Heart left ventricle (tissue), 13 donors: Measurements from ENCODE around the gene CHD1L.

ENCODE experiments used
- POLR2A ChIP-seq, 2 donors: fragments of 450-650 bp; IDR thresholded peaks; one replicate each; pipeline ENCODE4 v1.6.1; 2017; ENCODE audit warnings: antibody characterized with exemption in 2 of 2, mild to moderate bottlenecking in 2 of 2, moderate library complexity in 2 of 2
- TF ChIP-seq, protein P1 (sequence below), 12 donors: fragments of 200-600 bp; sonication (generic) in 4 of 12; IDR thresholded peaks; one replicate each; pipeline versions ENCODE4 v1.5.0 to v1.8.0; 2018 to 2022; ENCODE audit warnings: antibody characterized with exemption in 12 of 12, mild to moderate bottlenecking in 5 of 12
- donor health status: ischemic (EF 13 %, LVEDD 7.1; RV severe dilation, severe dysfunction).
- donor health status: DM: no; HTN: yes; CAD: no.
- donor health status: DM: no; HTN: no; CAD: no.
- donor health status: ischemic (EF 25% LVEDD 6.9; RV normal size, moderate dysfunction).
- donor health status: ischemic (EF 25% LVEDD 5.7; RV mildly dilated, moderate dysfunction).
- donor health status: ischemic (EF 35%, LVEDD 5.7; RV mildly dilated, moderate dysfunction).
- donor health status: nonischemic (EF 11% LVEDD 7.7; RV severe dilation, severe dysfunction).
- donor health status: DM: yes; HTN: yes; CAD: no.
- donor health status: PGD.
- donor health status: ischemic (EF 29% LVEDD 5.4; RV normal size, mild dysfunction).
- donor health status: nonischemic (EF 23%, LVEDD 6.1; RV moderate dilation, normal function).

DNA sequence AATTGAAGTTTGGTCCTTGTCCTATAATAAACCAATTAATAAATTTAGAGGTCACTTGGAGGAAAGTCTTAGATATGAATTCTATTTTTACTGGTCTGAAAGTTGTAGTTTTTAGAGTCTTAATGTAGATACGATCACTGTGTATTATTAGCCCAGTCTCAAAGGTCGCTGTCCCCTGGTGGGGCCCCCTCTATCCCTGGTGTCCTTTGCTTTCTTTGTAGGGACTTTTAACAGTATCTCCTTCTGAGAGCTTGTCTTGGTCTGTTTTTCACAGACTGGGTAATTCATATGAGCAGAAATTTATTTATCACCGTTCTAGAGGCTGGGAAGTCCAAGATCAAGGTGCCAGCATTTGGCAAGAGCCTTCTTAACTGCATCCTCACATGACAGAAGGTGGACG is 18.5 kb downstream of the CHD1L start:
- TF ChIP-seq, protein P1, sequence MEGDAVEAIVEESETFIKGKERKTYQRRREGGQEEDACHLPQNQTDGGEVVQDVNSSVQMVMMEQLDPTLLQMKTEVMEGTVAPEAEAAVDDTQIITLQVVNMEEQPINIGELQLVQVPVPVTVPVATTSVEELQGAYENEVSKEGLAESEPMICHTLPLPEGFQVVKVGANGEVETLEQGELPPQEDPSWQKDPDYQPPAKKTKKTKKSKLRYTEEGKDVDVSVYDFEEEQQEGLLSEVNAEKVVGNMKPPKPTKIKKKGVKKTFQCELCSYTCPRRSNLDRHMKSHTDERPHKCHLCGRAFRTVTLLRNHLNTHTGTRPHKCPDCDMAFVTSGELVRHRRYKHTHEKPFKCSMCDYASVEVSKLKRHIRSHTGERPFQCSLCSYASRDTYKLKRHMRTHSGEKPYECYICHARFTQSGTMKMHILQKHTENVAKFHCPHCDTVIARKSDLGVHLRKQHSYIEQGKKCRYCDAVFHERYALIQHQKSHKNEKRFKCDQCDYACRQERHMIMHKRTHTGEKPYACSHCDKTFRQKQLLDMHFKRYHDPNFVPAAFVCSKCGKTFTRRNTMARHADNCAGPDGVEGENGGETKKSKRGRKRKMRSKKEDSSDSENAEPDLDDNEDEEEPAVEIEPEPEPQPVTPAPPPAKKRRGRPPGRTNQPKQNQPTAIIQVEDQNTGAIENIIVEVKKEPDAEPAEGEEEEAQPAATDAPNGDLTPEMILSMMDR (IDR thresholded peaks at IDR 0.05): no peak
- TF ChIP-seq POLR2A (IDR thresholded peaks at IDR 0.05): no peak
